ENCODE data around the gene MBTPS1.

DNA sequence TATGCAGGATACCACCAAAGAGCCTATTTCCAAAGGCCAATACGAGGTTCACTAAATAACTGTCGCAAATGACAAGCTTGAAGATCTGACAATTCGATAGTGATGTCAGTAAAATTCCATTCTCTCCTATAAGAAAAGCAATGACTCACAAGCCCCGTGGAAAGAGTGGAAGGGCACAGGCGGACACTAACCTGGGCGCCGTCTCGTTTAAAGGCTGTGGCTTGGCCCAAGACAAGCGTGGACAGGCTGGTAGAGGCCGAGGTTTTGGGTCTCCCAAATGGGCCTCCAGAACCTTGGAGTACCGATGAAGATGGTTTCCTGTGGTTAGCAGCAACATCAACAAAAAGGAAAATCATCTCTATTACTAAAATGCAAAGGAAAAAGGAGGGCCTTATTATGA is 57.6 kb downstream of the MBTPS1 start:
- TF ChIP-seq CTCF (IDR thresholded peaks at IDR 0.05; ENCODE audit: insufficient read depth, low read depth, low read length) (no peak), EZH2 (IDR thresholded peaks at IDR 0.05; ENCODE audit: insufficient read depth, low read length) (no peak)
